Small intestine (tissue), 7 donors: ENCODE data around the gene PTPRK. TPM values are rescaled to one million over a fixed set of nuclear protein-coding genes. Genes with fewer than 3 reads are reported as not detected.
A peak's percentile ranks its signal among the peaks of the same experiment; 100 is the strongest.

Experiments
- DNase-seq, 2 donors: peaks; one replicate each; pipeline versions ENCODE4 v3.0.0 to v3.0.0-alpha.2; 2013
- FAIRE-seq: peaks from 2 replicates; lab custom pipeline; 2012; peaks lifted over from hg19 to GRCh38; lab: Jason Lieb, UNC
- H3K27ac ChIP-seq, 3 donors: one replicate each; pipeline ENCODE4 v1.5.1; 2013; ENCODE audit warnings: low read length in 2 of 3, mild to moderate bottlenecking in 2 of 3, control low read depth in 1 of 3, inconsistent platforms in 1 of 3, low read depth in 1 of 3, moderate library complexity in 1 of 3
- H3K27me3 ChIP-seq, 3 donors: one replicate each; pipeline ENCODE4 v1.6.1; 2013; ENCODE audit warnings: low read length in 3 of 3, inconsistent platforms in 1 of 3; ENCODE audit not compliant: control insufficient read depth in 3 of 3, insufficient read depth in 3 of 3
- H3K36me3 ChIP-seq, 3 donors: one replicate each; pipeline ENCODE4 v1.6.1; 2013; ENCODE audit warnings: low read length in 3 of 3, inconsistent platforms in 1 of 3, low read depth in 1 of 3, mild to moderate bottlenecking in 1 of 3, moderate library complexity in 1 of 3; ENCODE audit not compliant: control insufficient read depth in 3 of 3, insufficient read depth in 2 of 3
- H3K4me1 ChIP-seq, 3 donors: one replicate each; pipeline ENCODE4 v1.6.1; 2013; ENCODE audit warnings: low read length in 2 of 3, inconsistent platforms in 1 of 3, low read depth in 1 of 3, mild to moderate bottlenecking in 1 of 3, moderate library complexity in 1 of 3; ENCODE audit not compliant: control insufficient read depth in 3 of 3, insufficient read depth in 2 of 3
- H3K4me3 ChIP-seq, 3 donors: one replicate each; pipeline ENCODE4 v1.5.1; 2013; ENCODE audit warnings: low read length in 3 of 3, control low read depth in 1 of 3, inconsistent platforms in 1 of 3, low read depth in 1 of 3, mild to moderate bottlenecking in 1 of 3, moderate library complexity in 1 of 3
- H3K9me3 ChIP-seq, 2 donors: one replicate each; pipeline ENCODE4 v1.6.1; 2013; ENCODE audit warnings: low read depth in 1 of 2, low read length in 1 of 2; ENCODE audit not compliant: control insufficient read depth in 2 of 2, insufficient read depth in 1 of 2
- WGBS, 3 donors: extraction: QIAGEN DNeasy Blood & Tissue Kit; methylation state at CpG; one replicate each; pipeline ENCODE4 v1.1.7; 2013; 5-methylcytosine and 5-hydroxymethylcytosine counted together
- polyA plus RNA-seq, 4 donors: library from polyadenylated mRNA; stranded (reverse) in 3 of 4; unstranded in 1 of 4; fragments of 200-250 nt in 3 of 4; fragments of 120-200 nt in 1 of 4; gene quantifications; one replicate each; pipeline versions ENCODE4 v1.2.1 to v1.2.3, GENCODE V29; 2013
- donor health status: healthy with polysubstance abuse.
- donor health status: control.
- donor health status: control.
- donor health status: Bipolar disorder and iron deficiency.
- donor health status: healthy.

Gene PTPRK
- polyA plus RNA-seq, 4 donors = 15.9 to 72.5 (median 20.6) TPM

DNA sequence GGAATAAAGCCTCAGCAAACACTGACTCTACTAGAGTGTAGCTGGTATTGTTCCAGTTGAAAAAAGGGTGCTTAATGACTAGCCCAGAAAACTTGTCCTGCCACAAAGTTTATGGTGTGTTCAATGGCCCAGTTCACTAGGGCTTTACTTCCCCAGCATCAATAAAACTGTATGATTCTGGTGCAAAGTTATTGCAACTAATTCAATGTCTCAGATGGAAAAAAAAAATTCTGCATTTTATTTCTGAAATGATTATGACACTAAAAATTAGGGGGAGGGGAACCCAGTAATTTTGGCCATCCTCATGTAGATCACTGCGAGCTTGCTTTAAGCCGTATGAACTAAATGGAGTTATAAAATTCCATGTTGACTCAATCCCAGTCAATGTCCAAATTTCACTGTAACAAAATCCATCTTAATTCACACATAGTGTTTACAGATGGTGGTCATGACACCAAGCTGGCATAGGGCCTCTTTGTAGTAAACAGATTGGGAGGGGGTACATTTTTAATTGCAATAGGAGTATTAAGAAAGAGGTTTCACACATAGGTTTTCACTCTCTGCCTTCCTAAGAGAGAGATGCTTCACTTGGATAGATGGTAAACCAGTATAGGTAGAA is 41.2 kb downstream of the PTPRK start:
- H3K36me3 ChIP-seq = no peaks in the 10 kb centered on the region
- WGBS, 3 donors = 84 to 86% (median 85%) methylated on average over 2 of the region's 2 CpGs
- peaks cover 0 to 12% (median 6%) of the 10 kb centered on the region in 3 donors for H3K4me1 ChIP-seq
- no peak overlapping the region for H3K4me3 ChIP-seq
- FAIRE-seq = no peak
- no peak for DNase-seq
- no peaks in the 10 kb centered on the region for H3K9me3 ChIP-seq
- H3K27ac ChIP-seq = peak overlapping the region; percentile 12 to 84 (median 48)
- H3K27me3 ChIP-seq = no peaks in the 10 kb centered on the region

DNA sequence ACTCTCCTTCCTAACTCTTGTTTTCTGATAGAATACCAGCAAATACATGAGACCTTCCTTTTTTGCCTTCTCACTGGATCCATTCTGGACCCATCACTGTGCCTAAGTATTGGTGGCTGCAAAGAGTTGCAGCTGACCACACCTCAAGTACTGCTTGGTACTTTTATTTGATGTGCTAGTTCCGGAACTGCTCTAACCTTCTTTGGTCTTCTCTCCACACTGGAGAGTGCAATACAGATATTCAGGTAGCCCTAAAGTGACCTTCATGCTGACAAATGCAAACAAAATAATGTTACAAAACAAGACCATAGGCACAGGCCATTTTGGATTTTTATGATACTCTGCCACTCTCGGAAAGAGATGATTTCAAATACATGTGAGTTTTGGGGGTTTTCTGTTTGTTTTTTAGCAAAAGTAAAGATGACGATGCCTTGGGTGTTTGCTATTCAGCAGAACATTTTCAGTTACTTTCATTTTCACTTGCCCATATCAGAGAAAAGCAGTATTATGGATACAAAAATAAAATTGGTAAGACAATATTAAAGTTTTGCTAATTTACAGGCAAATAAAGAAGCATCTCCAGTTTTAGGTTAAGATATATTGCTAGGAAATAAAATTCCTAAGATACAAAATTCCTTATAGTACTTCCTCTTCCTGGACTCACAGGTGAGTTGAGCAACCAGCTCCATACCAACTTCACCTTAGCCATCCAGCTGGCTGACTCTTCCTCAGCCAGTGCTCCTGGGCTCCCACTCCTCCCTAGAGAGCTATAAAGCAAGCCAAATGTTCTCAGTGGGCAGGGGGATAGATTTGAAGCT is 42.0 kb downstream of the PTPRK start:
- DNase-seq = peak; percentile 49 to 61
- peaks cover 0 to 11% (median 6%) of the 10 kb centered on the region in 3 donors for H3K4me1 ChIP-seq
- H3K4me3 ChIP-seq = peak overlapping the region in 2 of 3 donors; percentile 7 to 24
- H3K27ac ChIP-seq = peak overlapping the region; percentile 12 to 84 (median 48)
- H3K36me3 ChIP-seq = no peaks in the 10 kb centered on the region
- WGBS, 3 donors = 16 to 45% (median 28%) methylated on average over 3 of the region's 3 CpGs
- H3K27me3 ChIP-seq = no peaks in the 10 kb centered on the region
- no peak for FAIRE-seq
- H3K9me3 ChIP-seq = no peaks in the 10 kb centered on the region

- H3K9me3 ChIP-seq = no peaks in the 10 kb centered on the region
- H3K4me1 ChIP-seq = peaks cover 0 to 14% (median 6%) of the 10 kb centered on the region in 3 donors
- 14 to 66% (median 35%) methylated on average over 1 of the region's 1 CpG for WGBS, 3 donors
- H3K27ac ChIP-seq = no peak overlapping the region
- H3K36me3 ChIP-seq = no peaks in the 10 kb centered on the region
- H3K27me3 ChIP-seq = no peaks in the 10 kb centered on the region
- H3K4me3 ChIP-seq = no peak overlapping the region
- DNase-seq (no peak), FAIRE-seq (no peak)
Observed at GRCh38 chr6:128474933-128475332, 45.5 kb downstream of the PTPRK start.

GRCh38 chr6:128474481-128474880 is 45.9 kb downstream of the PTPRK start:
- FAIRE-seq (no peak), DNase-seq (no peak)
- Histone ChIP-seq H3K36me3 (no peaks in the 10 kb centered on the region), H3K4me3 (no peak overlapping the region), H3K4me1 (peaks cover 0 to 14% (median 6%) of the 10 kb centered on the region in 3 donors), H3K27me3 (no peaks in the 10 kb centered on the region), H3K9me3 (no peaks in the 10 kb centered on the region), H3K27ac (no peak overlapping the region)
- 93 to 100% (median 94%) methylated on average over 1 of the region's 1 CpG for WGBS, 3 donors

DNA sequence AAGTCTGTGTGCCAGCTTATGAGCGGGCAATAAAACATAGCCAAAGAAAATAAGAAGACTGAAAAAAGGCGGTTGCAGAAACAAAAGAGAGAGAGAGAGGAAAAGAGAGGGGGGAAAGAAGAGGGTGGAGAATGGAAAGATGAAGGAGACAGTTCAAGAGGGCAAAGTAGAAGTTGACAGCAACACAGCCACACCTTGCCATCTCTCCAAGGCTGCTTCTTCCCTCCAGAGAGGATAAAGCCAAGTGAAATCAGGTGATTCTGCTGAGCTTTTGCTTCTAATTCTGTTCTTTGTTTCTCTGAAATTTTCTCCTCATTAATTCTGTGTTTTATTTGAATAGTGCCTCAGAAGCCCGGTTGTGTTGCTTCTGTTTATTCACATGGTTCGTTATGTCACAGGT is 48.5 kb downstream of the PTPRK start:
- no peak for FAIRE-seq
- peaks cover 0 to 2% of the 10 kb centered on the region in 2 donors for H3K9me3 ChIP-seq

GRCh38 chr6:128465368-128466343 is 54.7 kb downstream of the PTPRK start:
- FAIRE-seq (no peak), DNase-seq (peak; percentile 33 to 39)
- peaks cover 0 to 3% of the 10 kb centered on the region in 2 donors for H3K9me3 ChIP-seq
- no peaks in the 10 kb centered on the region for H3K27me3 ChIP-seq
- H3K4me3 ChIP-seq = no peak overlapping the region
- H3K4me1 ChIP-seq = peaks cover 0 to 15% (median 3%) of the 10 kb centered on the region in 3 donors
- H3K36me3 ChIP-seq = peaks cover 0 to 3% (median 0%) of the 10 kb centered on the region in 3 donors
- 52 to 69% (median 53%) methylated on average over 2 of the region's 2 CpGs for WGBS, 3 donors
- peak overlapping the region in 1 of 3 donors; percentile 47 for H3K27ac ChIP-seq

More for the DNA sequence above, 48.5 kb downstream of the PTPRK start:
- DNase-seq = no peak
- H3K4me1 ChIP-seq = peaks cover 0 to 8% (median 0%) of the 10 kb centered on the region in 3 donors
- no peak overlapping the region for H3K4me3 ChIP-seq
- no peak overlapping the region for H3K27ac ChIP-seq
- H3K36me3 ChIP-seq = peaks cover 0 to 2% (median 0%) of the 10 kb centered on the region in 3 donors
- H3K27me3 ChIP-seq = no peaks in the 10 kb centered on the region
- WGBS, 3 donors = 73 to 88% (median 74%) methylated on average over 4 of the region's 4 CpGs

- FAIRE-seq = no peak
Observed at GRCh38 chr6:128464790-128465189, 55.6 kb downstream of the PTPRK start.

More at GRCh38 chr6:128464790-128465189, 55.6 kb downstream of the PTPRK start:
- Histone ChIP-seq H3K9me3 (peaks cover 0 to 3% of the 10 kb centered on the region in 2 donors), H3K36me3 (peaks cover 0 to 9% (median 0%) of the 10 kb centered on the region in 3 donors), H3K27me3 (no peaks in the 10 kb centered on the region), H3K27ac (no peak overlapping the region), H3K4me3 (no peak overlapping the region), H3K4me1 (peaks cover 0 to 15% (median 3%) of the 10 kb centered on the region in 3 donors)
- 42 to 59% (median 48%) methylated on average over 3 of the region's 3 CpGs for WGBS, 3 donors
- no peak for DNase-seq
